Transverse colon (tissue), 4 donors: ENCODE measurements around the gene NOTCH3.

Source experiments
- POLR2AphosphoS5 ChIP-seq, 3 donors: sonication (generic); formaldehyde crosslinking; IDR thresholded peaks; one replicate each; pipeline ENCODE4 v1.6.1; 2016; ENCODE audit warnings: antibody characterized with exemption in 3 of 3
- TF ChIP-seq, protein P1 (sequence below), 5 experiments: fragments of 200-600 bp in 3 of 5; fragments of 450-650 bp in 2 of 5; sonication (generic) in 3 of 5; IDR thresholded peaks; 1 replicate in 2 of 5; 2 replicates in 3 of 5; pipeline ENCODE4 v1.5.1; 2016 to 2017; ENCODE audit warnings: antibody characterized with exemption in 5 of 5, inconsistent platforms in 3 of 5, mild to moderate bottlenecking in 2 of 5, moderate library complexity in 1 of 5

GRCh38 chr19:15198951-15199660, 1.7 kb downstream of the NOTCH3 start:
- TF ChIP-seq, protein P1, sequence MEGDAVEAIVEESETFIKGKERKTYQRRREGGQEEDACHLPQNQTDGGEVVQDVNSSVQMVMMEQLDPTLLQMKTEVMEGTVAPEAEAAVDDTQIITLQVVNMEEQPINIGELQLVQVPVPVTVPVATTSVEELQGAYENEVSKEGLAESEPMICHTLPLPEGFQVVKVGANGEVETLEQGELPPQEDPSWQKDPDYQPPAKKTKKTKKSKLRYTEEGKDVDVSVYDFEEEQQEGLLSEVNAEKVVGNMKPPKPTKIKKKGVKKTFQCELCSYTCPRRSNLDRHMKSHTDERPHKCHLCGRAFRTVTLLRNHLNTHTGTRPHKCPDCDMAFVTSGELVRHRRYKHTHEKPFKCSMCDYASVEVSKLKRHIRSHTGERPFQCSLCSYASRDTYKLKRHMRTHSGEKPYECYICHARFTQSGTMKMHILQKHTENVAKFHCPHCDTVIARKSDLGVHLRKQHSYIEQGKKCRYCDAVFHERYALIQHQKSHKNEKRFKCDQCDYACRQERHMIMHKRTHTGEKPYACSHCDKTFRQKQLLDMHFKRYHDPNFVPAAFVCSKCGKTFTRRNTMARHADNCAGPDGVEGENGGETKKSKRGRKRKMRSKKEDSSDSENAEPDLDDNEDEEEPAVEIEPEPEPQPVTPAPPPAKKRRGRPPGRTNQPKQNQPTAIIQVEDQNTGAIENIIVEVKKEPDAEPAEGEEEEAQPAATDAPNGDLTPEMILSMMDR (IDR thresholded peaks at IDR 0.05): no peak
- TF ChIP-seq POLR2AphosphoS5 (IDR thresholded peaks at IDR 0.05): no peak
